ENCODE data around the gene NR2F2. TPM values are rescaled to one million over a fixed set of nuclear protein-coding genes. Genes with fewer than 3 reads are reported as not detected.

Gene NR2F2
- total RNA-seq, 4 donors from 2014 or later: 4.3 to 14.6 (median 9.3) TPM

DNA sequence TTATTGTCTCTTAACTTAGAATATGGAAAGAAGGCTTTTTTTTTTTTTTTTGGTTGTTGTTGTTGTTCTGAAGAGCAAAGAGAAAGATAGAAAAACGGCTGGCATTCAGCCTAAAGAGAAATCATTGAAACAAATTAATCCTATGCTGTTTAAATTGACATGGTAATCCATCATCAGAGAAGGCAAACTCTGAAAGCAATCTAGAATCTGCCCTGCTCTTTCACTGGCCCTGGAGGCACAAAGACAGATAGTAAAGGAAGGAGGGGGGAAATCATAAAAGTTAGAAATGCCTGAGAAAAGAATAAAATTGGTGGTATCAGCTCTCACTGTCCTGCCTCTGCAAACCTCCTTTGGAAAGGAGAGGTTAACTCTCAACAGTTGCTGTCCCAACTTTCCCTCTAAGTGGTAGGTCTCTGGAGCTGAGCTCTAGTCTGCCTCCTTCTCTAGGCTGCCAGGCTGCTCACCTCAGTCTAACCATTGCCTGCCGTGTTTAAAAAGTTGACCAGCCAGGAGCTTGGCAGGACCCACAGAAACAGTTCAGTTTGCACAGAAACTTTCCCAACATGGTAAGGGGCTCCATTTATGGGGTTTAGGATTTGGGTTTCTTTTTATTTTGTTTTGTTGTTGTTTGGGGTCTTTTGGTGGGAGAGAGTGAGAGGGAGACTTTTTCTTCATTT lies 13.4 kb upstream of the NR2F2 start:
- Histone ChIP-seq H3K9me3 (no peaks in the 10 kb centered on the region), H3K36me3 (no peaks in the 10 kb centered on the region), H3K4me1 (peaks cover 17 to 21% of the 10 kb centered on the region in 2 donors), H3K27ac (peak overlapping the region; percentile 20 to 89 (median 44)), H3K4me3 (peak overlapping the region in 1 of 4 donors; percentile 26), H3K27me3 (peaks cover 34 to 42% (median 37%) of the 10 kb centered on the region in 3 donors)
- no peak for DNase-seq
- ATAC-seq: peak; percentile 51 to 58
- intact Hi-C loops (cut with DNase I; ENCODE audit: low total_unique reads): no loop called here
- no peak for TF ChIP-seq POLR2A (IDR thresholded peaks at IDR 0.05)
- no peak for TF ChIP-seq CTCF (IDR thresholded peaks at IDR 0.05 in 4 of 5, conservative IDR thresholded peaks at IDR 0.05 in 1 of 5)
- in situ Hi-C loops (cut with MboI; ENCODE audit: low sequenced_read_pairs in 4 of 4): loop anchor here in 1 of 4 donors (25.0 kb wide), 1 partner anchor 1055 kb away; no protein-coding TSS in a partner anchor

DNA sequence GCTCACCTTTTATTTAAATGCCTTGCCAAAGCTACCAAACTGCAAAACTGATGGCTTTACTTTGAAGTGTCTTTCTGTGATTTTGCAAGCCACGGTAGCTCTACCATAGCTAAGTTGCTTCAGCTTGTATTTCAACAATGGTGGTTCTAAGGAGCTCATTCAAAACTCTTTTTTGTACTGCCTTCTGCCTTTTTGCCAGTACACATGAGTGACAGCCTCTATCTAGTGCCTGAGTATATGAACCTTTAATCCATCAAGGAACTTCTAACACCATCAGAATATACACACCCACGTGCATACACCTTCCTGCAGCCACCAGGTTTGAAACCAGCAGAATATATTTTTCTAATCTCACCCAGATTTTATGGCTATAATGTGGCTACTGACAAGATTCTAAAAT lies 10.4 kb upstream of the NR2F2 start:
- in situ Hi-C loops (cut with MboI; ENCODE audit: low sequenced_read_pairs in 4 of 4): loop anchor here in 1 of 4 donors (25.0 kb wide), 1 partner anchor 1058 kb away; no protein-coding TSS in a partner anchor
- H3K9me3 ChIP-seq: no peaks in the 10 kb centered on the region
- intact Hi-C loops (cut with DNase I; ENCODE audit: low total_unique reads): loop anchor here (5.0 to 10.0 kb wide), 3 partner anchors 465 to 993 kb away; no protein-coding TSS in a partner anchor
- peaks cover 40 to 52% (median 49%) of the 10 kb centered on the region in 3 donors for H3K27me3 ChIP-seq
- peak overlapping the region; percentile 86 to 93 (median 89) for H3K27ac ChIP-seq
- no peak for TF ChIP-seq CTCF (IDR thresholded peaks at IDR 0.05 in 4 of 5, conservative IDR thresholded peaks at IDR 0.05 in 1 of 5)
- no peak for TF ChIP-seq POLR2A (IDR thresholded peaks at IDR 0.05)
- H3K36me3 ChIP-seq: no peaks in the 10 kb centered on the region
- H3K4me1 ChIP-seq: peaks cover 17 to 21% of the 10 kb centered on the region in 2 donors
- ATAC-seq: no peak
- H3K4me3 ChIP-seq: peak overlapping the region in 2 of 4 donors; percentile 3 to 71
- DNase-seq: no peak

DNA sequence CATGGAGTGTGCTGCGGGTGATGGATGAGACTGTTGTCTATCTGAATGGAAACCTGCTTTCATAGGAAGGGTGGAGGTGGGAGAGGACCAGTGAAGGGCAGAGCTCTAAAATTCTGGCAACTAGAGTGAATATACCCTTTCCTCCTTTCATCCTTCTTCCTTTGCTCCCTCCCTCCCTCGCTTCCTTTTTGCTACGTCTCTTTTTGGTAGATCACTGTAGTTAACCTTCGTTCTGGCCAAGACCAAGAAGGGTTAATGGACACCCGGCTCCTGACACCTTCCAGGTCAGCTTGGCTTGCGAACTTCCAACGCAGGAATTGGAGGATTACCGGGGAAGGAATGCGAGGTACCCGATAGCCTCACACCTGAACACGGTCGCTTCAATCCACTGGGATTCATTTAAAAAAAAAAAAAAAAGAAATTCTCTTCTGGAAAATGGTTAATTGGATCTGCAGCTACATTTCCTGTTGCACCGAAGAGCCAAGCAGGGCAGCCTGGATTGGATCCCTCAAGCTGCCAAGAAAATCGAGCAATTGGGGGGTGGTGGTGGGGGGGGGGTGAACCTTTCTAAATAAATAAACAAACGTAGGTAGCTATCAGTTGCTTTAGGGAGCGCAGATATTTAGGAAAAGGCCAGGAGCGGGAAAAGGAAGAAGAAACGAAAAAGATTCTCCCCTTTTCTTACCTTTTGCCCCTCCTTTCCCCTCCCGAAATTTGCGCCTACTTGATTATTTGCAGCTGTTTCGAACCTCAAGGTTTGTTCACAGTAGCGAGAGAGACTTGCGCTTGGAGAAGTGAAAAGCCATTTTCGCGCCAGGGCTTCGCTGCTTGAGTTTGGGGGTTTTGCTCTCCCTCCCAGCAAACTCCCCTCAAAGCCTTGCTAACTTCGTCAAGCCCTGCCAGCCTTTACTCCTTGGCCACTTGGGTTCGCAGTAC lies 9.5 kb upstream of the NR2F2 start:
- ATAC-seq (no peak), DNase-seq (no peak)
- in situ Hi-C loops (cut with MboI; ENCODE audit: low sequenced_read_pairs in 4 of 4) (loop anchor here in 1 of 4 donors (25.0 kb wide), 1 partner anchor 1059 kb away; no protein-coding TSS in a partner anchor), intact Hi-C loops (cut with DNase I; ENCODE audit: low total_unique reads) (loop anchor here (5.0 to 10.0 kb wide), 3 partner anchors 466 to 994 kb away; no protein-coding TSS in a partner anchor)
- TF ChIP-seq POLR2A (IDR thresholded peaks at IDR 0.05): no peak
- TF ChIP-seq CTCF (IDR thresholded peaks at IDR 0.05 in 4 of 5, conservative IDR thresholded peaks at IDR 0.05 in 1 of 5): no peak
- Histone ChIP-seq H3K9me3 (no peaks in the 10 kb centered on the region), H3K36me3 (no peaks in the 10 kb centered on the region), H3K27me3 (peaks cover 47 to 52% (median 52%) of the 10 kb centered on the region in 3 donors), H3K4me1 (peaks cover 17 to 21% of the 10 kb centered on the region in 2 donors), H3K27ac (peak overlapping the region; percentile 86 to 93 (median 89)), H3K4me3 (peak overlapping the region; percentile 46 to 71 (median 58))

DNA sequence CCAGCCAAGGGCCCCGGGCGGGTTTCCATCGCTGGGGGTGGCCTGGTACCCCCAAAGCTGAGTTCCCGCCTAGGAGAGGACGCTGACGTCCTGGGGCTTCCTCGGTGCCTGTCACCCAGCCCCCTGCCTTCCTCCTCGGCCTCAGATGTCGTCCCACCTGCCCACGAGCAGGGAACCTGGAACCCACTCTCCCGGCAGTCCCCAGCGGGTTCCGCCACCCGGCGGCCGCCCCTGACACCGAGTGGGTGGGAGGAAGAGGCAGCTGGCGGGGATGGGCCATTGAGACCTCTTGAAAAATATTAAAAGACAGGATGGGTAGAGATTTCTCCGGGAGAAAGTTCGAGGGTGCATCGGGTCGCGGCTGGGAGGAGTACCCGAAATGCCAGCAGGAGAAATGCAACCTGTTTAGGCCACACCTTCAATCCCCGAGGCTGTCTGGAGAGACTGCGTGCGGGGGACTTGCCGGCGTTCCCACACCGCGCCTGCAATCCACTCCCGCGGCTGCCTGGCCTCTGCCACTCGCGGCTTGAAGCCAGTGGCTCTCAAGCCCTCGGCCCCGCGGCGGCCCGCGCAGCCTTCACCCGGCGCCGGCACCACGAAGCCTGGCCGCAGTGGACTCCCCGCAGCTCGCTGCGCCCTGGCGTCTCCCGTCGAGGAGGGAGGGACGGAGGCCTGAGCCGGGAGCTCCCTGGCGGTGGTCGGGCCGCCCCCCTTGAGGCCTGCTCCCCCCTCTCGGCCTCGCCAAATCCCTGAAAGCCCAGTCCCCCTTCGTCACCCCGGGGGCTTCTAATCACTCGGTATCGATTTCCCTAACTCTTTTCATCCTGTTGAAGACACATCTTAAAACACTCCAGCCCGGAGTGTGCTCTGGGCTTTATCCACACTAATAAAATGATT lies 8.6 kb upstream of the NR2F2 start:
- intact Hi-C loops (cut with DNase I; ENCODE audit: low total_unique reads) (loop anchor here (5.0 to 10.0 kb wide), 3 partner anchors 467 to 995 kb away; no protein-coding TSS in a partner anchor), in situ Hi-C loops (cut with MboI; ENCODE audit: low sequenced_read_pairs in 4 of 4) (loop anchor here in 1 of 4 donors (25.0 kb wide), 1 partner anchor 1060 kb away; no protein-coding TSS in a partner anchor)
- Histone ChIP-seq H3K36me3 (no peaks in the 10 kb centered on the region), H3K27ac (peak overlapping the region; percentile 86 to 93 (median 89)), H3K9me3 (no peaks in the 10 kb centered on the region), H3K27me3 (peaks cover 52 to 56% (median 54%) of the 10 kb centered on the region in 3 donors), H3K4me3 (peak overlapping the region; percentile 46 to 71 (median 58)), H3K4me1 (peaks cover 17 to 21% of the 10 kb centered on the region in 2 donors)
- ATAC-seq (peak in 1 of 2 donors; percentile 35), DNase-seq (no peak)
- TF ChIP-seq POLR2A (IDR thresholded peaks at IDR 0.05): no peak
- no peak for TF ChIP-seq CTCF (IDR thresholded peaks at IDR 0.05 in 4 of 5, conservative IDR thresholded peaks at IDR 0.05 in 1 of 5)
